Transverse colon (tissue), 4 donors: Measurements from ENCODE around the gene RPL11. TPM values are rescaled to one million over a fixed set of nuclear protein-coding genes. Genes with fewer than 3 reads are reported as not detected.

Experiments used
- DNase-seq: peaks from one replicate; pipeline ENCODE4 v3.0.0-alpha.2; 2019
- H3K27ac ChIP-seq, 4 donors: fragments of 200-600 bp; sonication (generic); 2 replicates each; pipeline ENCODE4 v1.5.1; 2016 to 2018; ENCODE audit warnings: inconsistent platforms in 4 of 4
- H3K27me3 ChIP-seq: fragments of 200-600 bp; sonication (generic); 2 replicates; pipeline ENCODE4 v1.5.1; 2017; ENCODE audit warnings: inconsistent platforms
- H3K36me3 ChIP-seq, 4 donors: fragments of 200-600 bp; sonication (generic); 2 replicates each; pipeline ENCODE4 v1.5.1; 2017 to 2019; ENCODE audit warnings: inconsistent platforms in 4 of 4
- H3K4me1 ChIP-seq, 4 donors: fragments of 200-600 bp; sonication (generic); 2 replicates each; pipeline ENCODE4 v1.5.1; 2017 to 2020; ENCODE audit warnings: inconsistent platforms in 4 of 4
- H3K4me3 ChIP-seq, 4 donors: fragments of 200-600 bp; sonication (generic); 1 replicate in 1 of 4; 2 replicates in 3 of 4; pipeline versions ENCODE4 v1.5.1 to v1.6.1; 2017 to 2019; ENCODE audit warnings: inconsistent platforms in 4 of 4
- H3K9me3 ChIP-seq, 2 donors: fragments of 200-600 bp; sonication (generic); 2 replicates each; pipeline ENCODE4 v1.5.1; 2017 to 2019; ENCODE audit warnings: inconsistent platforms in 2 of 2
- EP300 ChIP-seq: sonication (generic); formaldehyde crosslinking; IDR thresholded peaks from one replicate; pipeline ENCODE4 v1.6.1; 2017; ENCODE audit warnings: antibody characterized with exemption, low read depth
- POLR2A ChIP-seq: fragments of 450-650 bp; IDR thresholded peaks from one replicate; pipeline ENCODE4 v1.6.1; 2016; ENCODE audit warnings: antibody characterized with exemption, mild to moderate bottlenecking, moderate library complexity
- POLR2AphosphoS5 ChIP-seq, 3 donors: sonication (generic); formaldehyde crosslinking; IDR thresholded peaks; one replicate each; pipeline ENCODE4 v1.6.1; 2016; ENCODE audit warnings: antibody characterized with exemption in 3 of 3
- WGBS, 2 donors: methylation state at CpG; one replicate each; pipeline ENCODE4 v1.1.5; 2018; ENCODE audit warnings: low coverage in 1 of 2; 5-methylcytosine and 5-hydroxymethylcytosine counted together
- in situ Hi-C, 4 donors: fragments of 200-750 bp; cut with MboI; loops; one replicate each; pipeline versions ENCODE4 v1.15.0 to v1.15.1; 2017; ENCODE audit warnings: low sequenced_read_pairs in 3 of 4, low pct_ligation_motif_present in 1 of 4, low pct_unique_long_range_greater_than_20kb in 1 of 4
- intact Hi-C: fragments of 100-400 bp; cut with DNase I; formaldehyde crosslinking; loops from one replicate; pipeline ENCODE4 v1.15.1; 2023; ENCODE audit warnings: low total_unique reads
- total RNA-seq, 4 donors: library from RNA; depleted of rRNA; stranded (reverse); fragments of >200 nt; gene quantifications; one replicate each; pipeline ENCODE4 v1.1.0, GENCODE V29; 2016
- TF ChIP-seq, protein P1 (sequence below), 5 experiments: fragments of 200-600 bp in 3 of 5; fragments of 450-650 bp in 2 of 5; sonication (generic) in 3 of 5; IDR thresholded peaks; 1 replicate in 2 of 5; 2 replicates in 3 of 5; pipeline ENCODE4 v1.5.1; 2016 to 2017; ENCODE audit warnings: antibody characterized with exemption in 5 of 5, inconsistent platforms in 3 of 5, mild to moderate bottlenecking in 2 of 5, moderate library complexity in 1 of 5

The RPL11 gene
- total RNA-seq, 4 donors from 2014 or later = 382 to 822 (median 494) TPM

DNA sequence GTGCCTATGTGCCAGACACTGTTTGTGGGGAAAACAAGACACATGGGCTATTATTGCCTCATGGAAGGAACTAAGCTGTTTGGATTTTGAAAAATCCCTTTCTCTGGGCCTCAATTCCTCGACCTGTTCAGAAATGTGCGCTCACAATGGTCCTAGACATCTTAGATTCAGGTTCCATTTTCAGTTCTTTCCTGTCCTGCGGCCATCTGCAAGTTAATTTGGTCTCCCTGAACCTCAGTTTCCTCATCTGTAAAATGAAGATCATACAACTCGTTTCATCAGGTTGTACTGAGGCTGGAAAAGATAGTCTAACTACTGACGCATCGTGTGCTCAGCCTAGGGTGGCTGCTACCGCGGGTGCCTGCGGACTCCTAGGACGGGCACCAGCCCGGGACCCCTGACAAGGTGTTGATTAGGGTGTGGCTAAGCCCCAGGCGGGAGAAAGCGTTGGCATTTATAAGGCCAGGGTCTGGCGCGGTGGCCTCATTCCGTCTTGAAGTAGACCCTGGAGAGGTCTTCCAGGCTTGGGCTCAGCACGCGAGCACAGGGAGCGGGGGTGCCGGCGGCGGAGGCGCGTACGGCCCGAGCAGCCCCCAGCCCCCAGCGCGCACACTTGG is 51.2 kb downstream of the RPL11 start:
- in situ Hi-C loops (loop anchor here in 1 of 4 donors (10.0 kb wide), 1 partner anchor 48 kb away; the partner anchor contains the start of gene RPL11), intact Hi-C loops (no loop called here)
- Histone ChIP-seq H3K36me3 (no peaks in the 10 kb centered on the region), H3K9me3 (no peaks in the 10 kb centered on the region), H3K4me1 (peaks cover 9 to 32% (median 18%) of the 10 kb centered on the region in 4 donors), H3K27ac (peak overlapping the region; percentile 90 to 95 (median 94)), H3K27me3 (no peaks in the 10 kb centered on the region), H3K4me3 (peak overlapping the region; percentile 72 to 95 (median 82))
- peak; percentile 44 for DNase-seq
- WGBS, 2 donors = 7 to 80% methylated on average over 2 to 26 of the region's 28 CpGs
- TF ChIP-seq EP300 (no peak), POLR2A (no peak), POLR2AphosphoS5 (IDR thresholded peaks at IDR 0.05) (no peak)
- TF ChIP-seq, protein P1, sequence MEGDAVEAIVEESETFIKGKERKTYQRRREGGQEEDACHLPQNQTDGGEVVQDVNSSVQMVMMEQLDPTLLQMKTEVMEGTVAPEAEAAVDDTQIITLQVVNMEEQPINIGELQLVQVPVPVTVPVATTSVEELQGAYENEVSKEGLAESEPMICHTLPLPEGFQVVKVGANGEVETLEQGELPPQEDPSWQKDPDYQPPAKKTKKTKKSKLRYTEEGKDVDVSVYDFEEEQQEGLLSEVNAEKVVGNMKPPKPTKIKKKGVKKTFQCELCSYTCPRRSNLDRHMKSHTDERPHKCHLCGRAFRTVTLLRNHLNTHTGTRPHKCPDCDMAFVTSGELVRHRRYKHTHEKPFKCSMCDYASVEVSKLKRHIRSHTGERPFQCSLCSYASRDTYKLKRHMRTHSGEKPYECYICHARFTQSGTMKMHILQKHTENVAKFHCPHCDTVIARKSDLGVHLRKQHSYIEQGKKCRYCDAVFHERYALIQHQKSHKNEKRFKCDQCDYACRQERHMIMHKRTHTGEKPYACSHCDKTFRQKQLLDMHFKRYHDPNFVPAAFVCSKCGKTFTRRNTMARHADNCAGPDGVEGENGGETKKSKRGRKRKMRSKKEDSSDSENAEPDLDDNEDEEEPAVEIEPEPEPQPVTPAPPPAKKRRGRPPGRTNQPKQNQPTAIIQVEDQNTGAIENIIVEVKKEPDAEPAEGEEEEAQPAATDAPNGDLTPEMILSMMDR (IDR thresholded peaks at IDR 0.05) = no peak

GRCh38 chr1:23743287-23744152 is 51.9 kb downstream of the RPL11 start, which contains the start of gene ELOA:
TSS of gene ELOA (plus strand) at chr1:23743471. CDS start at chr1:23743504, 33 bp downstream.
- Histone ChIP-seq H3K4me3 (peak within 1 kb of the TSS; percentile 72 to 95 (median 82)), H3K27me3 (no peaks in the 10 kb centered on the region), H3K9me3 (no peaks in the 10 kb centered on the region), H3K4me1 (peaks cover 9 to 32% (median 18%) of the 10 kb centered on the region in 4 donors), H3K36me3 (no peaks in the 10 kb centered on the region), H3K27ac (peak within 1 kb of the TSS; percentile 90 to 95 (median 94))
- DNase-seq = peak; percentile 78
- intact Hi-C loops (no loop called here), in situ Hi-C loops (loop anchor here in 1 of 4 donors (10.0 kb wide), 1 partner anchor 49 kb away; the partner anchor contains the start of gene RPL11)
- WGBS, 2 donors = 1% methylated on average over 74 of the region's 119 CpGs; no CpG with 5 or more reads in 1 of the 2 donors
- peak; percentile 78 for TF ChIP-seq POLR2A
- TF ChIP-seq POLR2AphosphoS5 (IDR thresholded peaks at IDR 0.05) = peak; percentile 78 to 86 (median 84)
- TF ChIP-seq, protein P1 (IDR thresholded peaks at IDR 0.05) = no peak
- TF ChIP-seq EP300 = no peak

DNA sequence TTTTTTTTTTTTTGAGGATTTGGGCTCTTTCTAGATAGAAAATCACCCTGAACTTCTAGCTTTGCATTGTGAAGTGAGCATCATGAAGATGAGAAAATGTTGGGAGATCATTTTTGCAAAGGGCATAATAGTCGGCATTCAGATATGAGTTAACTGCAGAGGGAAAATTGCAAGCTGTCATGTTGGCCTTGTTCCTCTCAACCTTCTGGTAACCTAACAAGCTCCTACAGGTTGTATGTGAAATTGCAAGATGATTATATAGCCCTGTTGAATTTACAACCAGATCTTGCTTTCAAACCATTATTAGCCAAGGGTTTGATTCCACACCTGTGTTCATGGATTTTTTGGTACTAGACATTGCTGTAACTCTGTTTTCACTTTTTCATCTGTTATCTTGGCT is 53.9 kb downstream of the RPL11 start:
- in situ Hi-C loops = loop anchor here in 1 of 4 donors (10.0 kb wide), 1 partner anchor 51 kb away; the partner anchor contains the start of gene RPL11
- no peaks in the 10 kb centered on the region for H3K9me3 ChIP-seq
- WGBS, 2 donors = 33 to 40% methylated on average over 1 of the region's 1 CpG
- intact Hi-C loops = no loop called here
- TF ChIP-seq POLR2A = no peak
- TF ChIP-seq, protein P1 (IDR thresholded peaks at IDR 0.05) = peak in 4 of 5 experiments; percentile 38 to 54 (median 47)
- DNase-seq = no peak
- H3K36me3 ChIP-seq = peaks cover 0 to 7% (median 2%) of the 10 kb centered on the region in 4 donors
- peak overlapping the region in 1 of 4 donors; percentile 95 for H3K27ac ChIP-seq
- peak overlapping the region in 1 of 4 donors; percentile 78 for H3K4me3 ChIP-seq
- no peaks in the 10 kb centered on the region for H3K27me3 ChIP-seq
- peaks cover 9 to 32% (median 18%) of the 10 kb centered on the region in 4 donors for H3K4me1 ChIP-seq

Other genes with a start within 250 kb of the RPL11 start
- gene ASAP3, start 207.6 kb upstream of the RPL11 start, total RNA-seq = 10 to 100 TPM; 38.2 to 62.9 (median 48.3) TPM
- gene E2F2, start 160.6 kb upstream of the RPL11 start, total RNA-seq = 10 to 100 TPM in 2 of 4 donors, 1 to 10 TPM in 2; 6.7 to 11.6 (median 8.9) TPM
- gene ID3, start 132.3 kb upstream of the RPL11 start, total RNA-seq = 100 to 1,000 TPM; 174 to 363 (median 253) TPM
- gene ELOA, start 51.7 kb downstream of the RPL11 start, total RNA-seq = 10 to 100 TPM in 3 of 4 donors, 1 to 10 TPM in 1; 9.6 to 39.3 (median 33.2) TPM
- 10 to 100 TPM; 36.7 to 40.6 (median 38.9) TPM for gene PITHD1, start 86.6 kb downstream of the RPL11 start, total RNA-seq
- gene LYPLA2, start 99.3 kb downstream of the RPL11 start, total RNA-seq = 100 to 1,000 TPM in 1 of 4 donors, 10 to 100 TPM in 3; 23.1 to 110 (median 84.4) TPM
- gene GALE, start 108.9 kb downstream of the RPL11 start, total RNA-seq = 100 to 1,000 TPM in 2 of 4 donors, 10 to 100 TPM in 2; 28.5 to 166 (median 124) TPM
- 10 to 100 TPM; 59.8 to 83.4 (median 60.7) TPM for gene HMGCL, start 133.6 kb downstream of the RPL11 start, total RNA-seq
- 100 to 1,000 TPM in 2 of 4 donors, 10 to 100 TPM in 2; 30.4 to 231 (median 92.9) TPM for gene FUCA1, start 176.5 kb downstream of the RPL11 start, total RNA-seq
- gene CNR2, start 221.6 kb downstream of the RPL11 start, total RNA-seq = 1 to 10 TPM in 2 of 4 donors, not detected in 2; 1.6 to 3.4 TPM